ENCODE results near the gene AMH.

AMH gene

DNA sequence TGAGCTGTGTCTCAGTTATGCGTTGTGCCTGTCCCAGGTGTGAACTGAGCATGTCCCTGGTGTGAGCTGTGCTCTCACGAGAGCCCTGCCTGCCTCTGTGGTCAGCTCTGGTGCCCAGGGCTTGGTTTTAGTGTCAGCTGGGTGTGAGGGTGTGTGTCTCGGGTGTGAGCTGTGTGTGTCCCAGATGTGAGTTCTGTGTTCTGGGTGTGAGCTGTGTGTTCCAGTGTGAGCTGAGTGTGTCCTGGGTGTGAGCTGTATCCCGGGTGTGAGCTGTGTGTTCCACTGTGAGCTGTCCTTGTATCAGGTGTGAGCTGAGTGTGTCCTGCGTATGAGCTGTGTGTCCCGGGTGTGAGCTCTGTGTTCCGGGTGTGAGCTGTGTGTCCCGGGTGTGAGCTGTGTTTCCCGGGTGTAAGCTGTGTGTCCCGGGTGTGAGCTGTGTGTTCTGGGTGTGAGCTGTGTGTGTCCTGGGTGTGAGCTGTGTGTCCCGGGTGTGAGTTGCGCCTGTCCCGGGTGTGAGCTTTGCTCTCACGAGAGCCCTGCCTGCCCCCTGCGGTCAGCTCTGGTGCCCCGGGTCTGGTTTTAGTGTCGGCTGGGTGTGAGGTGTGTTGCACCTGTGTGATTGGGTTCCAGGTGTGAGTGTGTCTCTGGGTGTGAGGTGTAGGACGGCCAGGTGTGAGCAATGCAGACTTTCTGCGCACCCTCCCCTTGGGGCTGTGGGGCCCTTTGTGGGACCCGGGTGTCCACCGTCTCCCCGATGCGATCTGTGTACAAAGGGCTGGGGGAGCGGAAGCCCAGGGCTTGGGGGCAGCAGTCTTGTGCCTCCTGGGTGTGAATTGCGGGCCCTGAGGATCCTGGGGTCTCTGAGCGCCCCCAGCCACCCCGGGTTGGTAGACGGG is 39.9 kb downstream of the AMH start:
- no peak for DNase-seq

DNA sequence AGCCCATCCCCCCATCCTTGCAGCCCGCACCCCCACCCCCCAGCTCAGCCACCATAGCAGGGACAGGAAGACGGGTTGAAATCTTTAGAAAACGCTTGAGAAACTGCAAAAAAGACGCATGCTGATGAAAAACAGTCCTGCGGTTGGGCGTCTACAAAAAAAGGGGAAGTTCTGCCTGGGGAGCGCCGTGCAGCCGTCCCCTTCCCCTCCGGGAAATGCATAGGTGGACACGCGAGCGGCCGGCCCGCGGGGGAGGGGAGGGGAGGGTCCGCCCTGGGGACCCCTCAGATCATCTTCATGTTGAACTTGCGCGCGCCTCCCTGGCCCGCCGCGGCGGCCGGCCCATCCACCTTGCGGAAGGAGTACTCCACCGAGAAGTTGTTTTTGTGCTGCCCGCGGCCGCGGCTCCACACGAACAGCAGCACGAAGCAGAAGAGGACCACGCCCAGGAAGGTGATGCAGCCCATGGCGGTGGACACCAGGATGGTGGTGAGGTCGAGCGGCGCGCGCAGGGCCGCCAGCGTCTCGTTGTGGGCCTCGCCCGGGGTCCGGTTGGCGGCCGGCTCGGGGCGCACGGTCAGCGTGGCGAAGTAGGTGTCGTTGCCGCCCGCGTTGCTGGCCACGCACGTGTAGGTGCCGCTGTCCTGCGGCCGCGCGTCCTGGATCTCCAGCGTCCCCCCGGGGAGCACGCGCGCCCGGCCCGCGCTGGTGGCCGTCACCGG is 40.8 kb downstream of the AMH start:
- DNase-seq, result no peak

DNA sequence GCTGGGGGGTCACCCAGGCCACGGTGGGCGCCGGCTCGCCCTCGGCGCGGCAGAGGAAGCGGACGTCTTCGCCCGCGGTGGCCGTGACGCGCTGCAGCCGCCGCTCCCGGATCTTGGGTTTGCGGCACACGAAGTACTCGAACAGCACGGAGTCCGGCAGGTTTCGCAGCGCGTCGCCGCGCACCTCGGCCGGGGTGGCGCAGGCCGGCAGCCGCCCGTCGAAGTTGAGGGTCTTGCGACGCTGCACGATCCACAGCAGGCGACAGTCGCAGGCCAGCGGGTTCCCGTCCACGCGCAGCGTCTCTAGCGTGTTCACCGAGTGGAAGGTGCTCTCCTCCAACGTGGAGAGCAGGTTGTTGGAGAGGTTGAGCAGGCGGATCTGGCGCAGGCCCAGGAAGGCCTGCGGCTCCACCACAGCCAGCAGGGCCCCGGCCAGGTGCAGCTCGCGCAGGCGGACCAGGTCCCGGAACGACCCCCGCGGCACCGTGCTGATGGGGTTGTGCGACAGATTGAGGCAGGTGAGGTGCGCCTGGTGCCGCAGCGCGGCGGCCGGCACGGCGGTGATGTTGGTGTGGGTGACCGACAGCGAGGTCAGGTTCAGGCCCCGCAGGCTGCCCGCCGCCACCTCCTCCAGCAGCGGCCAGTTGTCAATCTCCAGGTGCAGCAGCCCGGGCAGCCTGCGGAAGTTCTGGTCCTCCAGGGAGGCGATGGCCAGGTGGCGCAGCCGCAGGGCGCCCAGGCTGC is 41.5 kb downstream of the AMH start:
- no peak for DNase-seq

DNA sequence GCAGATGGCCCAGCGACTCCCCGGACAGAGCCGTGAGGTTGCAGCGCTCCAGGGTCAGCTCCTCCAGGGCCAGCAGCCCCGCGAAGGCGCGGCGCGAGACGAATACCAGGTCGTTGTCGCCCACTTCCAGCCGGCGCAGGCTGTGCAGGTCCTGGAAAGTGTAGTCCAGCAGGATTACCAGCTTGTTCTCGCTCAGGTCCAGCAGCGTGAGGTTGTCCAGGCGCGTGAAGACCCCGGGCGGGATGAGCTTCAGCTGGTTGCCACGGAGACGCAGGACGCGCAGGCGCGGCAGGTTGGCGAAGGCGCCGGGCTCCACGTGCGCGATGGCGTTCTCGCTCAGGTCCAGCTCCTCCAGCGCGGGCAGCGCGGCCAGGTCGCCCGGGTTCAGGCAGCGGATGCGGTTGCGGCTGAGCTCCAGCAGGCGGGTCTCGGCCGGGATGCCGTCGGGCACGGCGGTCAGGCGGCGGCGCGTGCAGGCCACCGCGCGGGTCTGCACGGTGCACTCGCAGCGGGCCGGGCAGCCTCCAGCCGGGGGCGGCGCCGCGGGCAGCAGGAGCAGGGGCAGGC is 42.1 kb downstream of the AMH start:
- no peak for DNase-seq

DNA sequence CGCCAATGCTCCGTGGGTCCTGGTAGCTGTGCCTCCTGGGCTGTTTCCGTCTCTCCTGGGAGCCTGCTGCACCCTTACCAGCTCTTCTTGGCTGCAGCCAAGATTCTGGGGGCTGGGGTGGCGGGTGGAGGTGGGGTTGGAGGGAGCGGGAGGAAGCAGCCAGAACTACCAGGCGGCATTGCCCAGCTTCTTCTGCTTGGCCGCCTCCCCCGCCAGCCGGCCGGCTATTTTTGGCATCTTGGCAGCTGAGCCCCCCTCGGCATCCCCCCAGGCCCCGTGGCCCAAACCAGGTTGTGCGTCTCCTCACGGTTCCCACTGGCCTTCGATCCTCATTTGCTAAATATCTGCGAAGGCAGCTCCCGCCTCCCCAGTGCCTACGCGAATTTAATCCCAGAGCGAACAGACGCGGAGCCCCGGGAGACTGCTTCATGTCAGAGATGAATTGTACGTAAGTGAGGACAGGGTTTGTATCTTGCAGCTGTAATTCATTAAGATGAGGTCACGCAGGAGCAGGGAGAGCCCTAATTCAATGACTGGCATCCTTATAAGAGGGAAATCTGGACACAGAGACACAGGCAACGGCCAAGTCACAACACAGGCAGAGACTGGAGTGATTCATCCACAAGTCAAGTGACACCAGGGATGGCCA is 45.7 kb downstream of the AMH start:
- DNase-seq, result no peak

DNA sequence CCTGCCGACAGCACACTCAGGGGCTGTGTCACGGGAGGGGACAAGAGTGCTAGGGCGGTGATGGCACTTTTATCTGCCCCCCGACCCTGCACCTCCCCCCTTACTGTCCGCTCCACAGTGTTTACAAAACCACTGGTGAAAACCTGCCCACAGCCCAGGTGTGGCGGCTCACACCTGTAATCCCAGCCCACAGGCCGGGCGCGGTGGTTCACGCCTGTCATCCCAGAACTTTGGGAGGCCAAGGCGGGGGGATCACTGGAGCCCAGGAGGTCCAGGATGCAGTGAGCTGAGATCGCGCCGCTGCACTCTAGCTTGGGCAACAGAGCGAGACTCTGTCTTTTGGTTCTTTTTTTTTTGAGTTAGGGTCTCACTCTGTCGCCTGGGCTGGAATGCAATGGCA is 47.0 kb downstream of the AMH start:
- no peak for DNase-seq

DNA sequence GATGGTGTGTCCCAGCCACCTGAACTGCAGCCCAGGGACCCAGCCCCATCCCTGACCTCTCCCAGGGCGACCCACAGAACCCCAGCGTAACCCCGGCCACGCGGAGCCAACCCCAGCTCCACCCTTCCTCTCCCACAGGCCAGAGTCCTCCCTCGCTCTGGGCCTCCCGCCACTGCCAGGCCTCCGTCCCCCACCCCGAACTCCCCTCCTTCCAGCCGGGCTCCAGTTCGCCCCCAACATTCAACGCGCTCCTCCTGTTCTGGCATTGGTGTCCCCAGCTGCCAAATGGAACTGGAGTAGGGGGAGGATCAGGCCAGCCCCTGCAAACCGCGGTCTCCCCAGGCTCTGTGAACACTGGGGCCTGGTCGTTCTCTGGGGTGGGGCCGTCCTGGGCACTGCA is 51.4 kb downstream of the AMH start:
- DNase-seq, result no peak

Data from NCI-H1694 (cell line).